Effector memory CD4-positive, alpha-beta T cell (primary cell): ENCODE data around the gene MAP2K4.

Experiments used
- DNase-seq, 3 donors: peaks; one replicate each; pipeline ENCODE4 v3.0.0-alpha.2; 2020
- H3K27ac ChIP-seq: 2 replicates; pipeline ENCODE4 v1.7.0; 2013; ENCODE audit warnings: mild to moderate bottlenecking, low read length, moderate library complexity; ENCODE audit not compliant: insufficient read depth, poor library complexity, severe bottlenecking
- H3K27me3 ChIP-seq: replicated peaks from 2 replicates; pipeline ENCODE4 v1.7.0; 2013; ENCODE audit warnings: mild to moderate bottlenecking, low read length; ENCODE audit not compliant: insufficient read depth, control insufficient read depth, poor library complexity, severe bottlenecking
- H3K36me3 ChIP-seq: 2 replicates; pipeline ENCODE4 v1.7.0; 2013; ENCODE audit warnings: mild to moderate bottlenecking, low read length, moderate library complexity; ENCODE audit not compliant: control insufficient read depth, insufficient read depth
- H3K4me1 ChIP-seq: 2 replicates; pipeline ENCODE4 v1.7.0; 2013; ENCODE audit warnings: low read length, mild to moderate bottlenecking; ENCODE audit not compliant: control insufficient read depth, insufficient read depth, poor library complexity, severe bottlenecking
- H3K4me3 ChIP-seq: 2 replicates; pipeline ENCODE4 v1.7.0; 2013; ENCODE audit warnings: low read length, low read depth, mild to moderate bottlenecking; ENCODE audit not compliant: insufficient read depth, poor library complexity, severe bottlenecking
- H3K9me3 ChIP-seq: 2 replicates; pipeline ENCODE4 v1.7.0; 2013; ENCODE audit warnings: mild to moderate bottlenecking, low read length, moderate library complexity; ENCODE audit not compliant: control insufficient read depth

MAP2K4 gene

GRCh38 chr17:12034538-12034937 is 13.9 kb downstream of the MAP2K4 start:
- DNase-seq = no peak
- H3K27me3 ChIP-seq = no peaks in the 10 kb centered on the region
- no peak overlapping the region for H3K4me3 ChIP-seq
- H3K27ac ChIP-seq = no peak overlapping the region
- H3K36me3 ChIP-seq = peaks cover 3% of the 10 kb centered on the region
- peaks cover 2% of the 10 kb centered on the region for H3K4me1 ChIP-seq
- H3K9me3 ChIP-seq = no peaks in the 10 kb centered on the region

GRCh38 chr17:12035673-12036072 is 15.0 kb downstream of the MAP2K4 start:
- Histone ChIP-seq H3K4me3 (no peak overlapping the region), H3K27ac (no peak overlapping the region), H3K27me3 (no peaks in the 10 kb centered on the region), H3K36me3 (peaks cover 3% of the 10 kb centered on the region), H3K4me1 (peaks cover 2% of the 10 kb centered on the region), H3K9me3 (no peaks in the 10 kb centered on the region)
- no peak for DNase-seq

- H3K4me1 ChIP-seq = no peaks in the 10 kb centered on the region
- H3K27ac ChIP-seq = no peak overlapping the region
- H3K27me3 ChIP-seq = no peaks in the 10 kb centered on the region
- H3K4me3 ChIP-seq = no peak overlapping the region
- peaks cover 3% of the 10 kb centered on the region for H3K36me3 ChIP-seq
- no peak for DNase-seq
- no peaks in the 10 kb centered on the region for H3K9me3 ChIP-seq
These were observed 17.3 kb downstream of the MAP2K4 start for GRCh38 chr17:12037970-12038369.

DNA sequence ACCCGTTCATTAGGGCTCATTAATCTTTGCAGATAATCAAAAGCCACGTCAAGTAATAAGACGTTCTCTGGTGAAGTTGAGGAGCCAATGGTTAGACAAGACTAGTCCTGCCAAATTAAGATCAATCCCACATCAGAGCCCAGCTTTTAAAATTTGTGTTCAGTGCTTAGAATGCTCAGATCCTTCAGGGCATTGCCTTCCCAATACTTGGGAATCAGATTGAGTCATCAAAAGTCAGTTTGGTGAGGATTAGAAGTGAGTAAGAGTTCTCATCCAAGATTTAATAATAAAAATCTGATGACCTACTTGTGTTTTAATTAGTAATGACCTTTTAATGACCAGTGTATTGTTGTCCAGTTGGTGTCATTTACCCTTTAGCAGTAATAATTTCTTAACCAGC is 19.8 kb downstream of the MAP2K4 start:
- H3K4me1 ChIP-seq = peaks cover 1% of the 10 kb centered on the region
- H3K27ac ChIP-seq = no peak overlapping the region
- H3K9me3 ChIP-seq = no peaks in the 10 kb centered on the region
- DNase-seq = no peak
- H3K27me3 ChIP-seq = no peaks in the 10 kb centered on the region
- no peak overlapping the region for H3K4me3 ChIP-seq
- no peaks in the 10 kb centered on the region for H3K36me3 ChIP-seq

- DNase-seq = no peak
- Histone ChIP-seq H3K4me3 (no peak overlapping the region), H3K4me1 (peaks cover 3% of the 10 kb centered on the region), H3K27me3 (no peaks in the 10 kb centered on the region), H3K36me3 (no peaks in the 10 kb centered on the region), H3K9me3 (no peaks in the 10 kb centered on the region), H3K27ac (no peak overlapping the region)
These were observed 20.6 kb downstream of the MAP2K4 start for GRCh38 chr17:12041312-12041711.

GRCh38 chr17:12043702-12044101 is 23.0 kb downstream of the MAP2K4 start:
- no peaks in the 10 kb centered on the region for H3K36me3 ChIP-seq
- no peak for DNase-seq

DNA sequence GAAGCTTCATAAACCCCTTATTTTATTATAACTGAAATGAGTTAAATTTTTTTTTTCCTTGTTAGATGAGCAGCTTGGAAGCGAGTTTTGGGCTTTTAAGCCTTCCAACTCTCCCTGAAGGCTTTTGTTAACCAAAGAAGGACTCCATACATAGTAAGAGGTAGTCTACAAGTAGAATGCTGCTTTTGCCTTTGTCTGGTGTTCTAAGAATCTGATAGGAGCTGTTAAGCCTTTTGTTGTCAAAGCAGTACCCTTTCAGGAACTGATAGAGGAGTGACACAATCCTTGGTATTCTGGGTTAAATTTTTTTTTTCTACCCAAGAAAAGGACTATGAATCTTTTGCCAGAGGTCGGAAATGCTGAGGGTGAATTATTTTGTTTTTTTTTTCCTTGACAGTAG is 26.1 kb downstream of the MAP2K4 start:
- no peaks in the 10 kb centered on the region for H3K27me3 ChIP-seq
- H3K36me3 ChIP-seq = no peaks in the 10 kb centered on the region
- H3K27ac ChIP-seq = no peak overlapping the region
- no peak overlapping the region for H3K4me3 ChIP-seq
- peaks cover 3% of the 10 kb centered on the region for H3K4me1 ChIP-seq
- no peaks in the 10 kb centered on the region for H3K9me3 ChIP-seq
- no peak for DNase-seq

More at GRCh38 chr17:12043702-12044101, 23.0 kb downstream of the MAP2K4 start:
- Histone ChIP-seq H3K27me3 (no peaks in the 10 kb centered on the region), H3K27ac (no peak overlapping the region), H3K4me3 (no peak overlapping the region), H3K4me1 (peaks cover 3% of the 10 kb centered on the region), H3K9me3 (no peaks in the 10 kb centered on the region)

GRCh38 chr17:12047681-12048376 is 27.2 kb downstream of the MAP2K4 start:
- Histone ChIP-seq H3K36me3 (no peaks in the 10 kb centered on the region), H3K27ac (no peak overlapping the region), H3K27me3 (no peaks in the 10 kb centered on the region), H3K4me1 (peaks cover 3% of the 10 kb centered on the region), H3K4me3 (no peak overlapping the region), H3K9me3 (no peaks in the 10 kb centered on the region)
- DNase-seq = no peak

DNA sequence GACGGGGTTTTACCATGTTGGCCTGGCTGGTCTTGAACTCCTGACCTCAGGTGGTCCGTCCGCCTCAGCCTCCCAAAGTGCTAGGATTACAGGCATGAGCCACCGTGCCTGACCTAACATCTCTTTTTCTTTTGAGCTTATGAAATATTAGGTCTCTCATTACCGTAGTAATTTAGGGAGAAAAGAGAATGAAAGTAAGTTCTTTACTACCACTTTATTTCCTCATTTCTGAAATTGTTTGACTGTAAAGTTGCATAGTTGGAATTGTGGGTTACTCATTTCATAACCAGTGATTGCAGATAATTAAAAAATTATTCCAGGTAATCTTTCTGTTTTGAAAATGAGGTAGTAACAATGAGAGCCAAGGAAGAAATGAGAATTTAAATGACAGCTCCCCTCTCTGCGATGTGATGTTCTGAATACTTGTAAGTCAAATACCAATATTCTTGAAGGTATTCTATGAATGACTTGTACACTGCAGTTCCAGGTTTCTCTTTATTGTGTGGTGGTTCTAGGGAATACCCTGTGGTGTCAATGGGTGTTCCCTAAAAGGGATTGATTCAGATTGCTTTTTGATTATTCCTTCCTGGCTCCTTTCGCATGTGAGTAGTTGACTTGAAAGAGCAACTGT is 28.3 kb downstream of the MAP2K4 start:
- no peaks in the 10 kb centered on the region for H3K36me3 ChIP-seq
- no peak overlapping the region for H3K4me3 ChIP-seq
- no peak overlapping the region for H3K27ac ChIP-seq
- no peak for DNase-seq
- no peaks in the 10 kb centered on the region for H3K9me3 ChIP-seq
- H3K4me1 ChIP-seq = peaks cover 3% of the 10 kb centered on the region
- no peaks in the 10 kb centered on the region for H3K27me3 ChIP-seq

GRCh38 chr17:12050646-12051225 is 30.1 kb downstream of the MAP2K4 start:
- Histone ChIP-seq H3K4me1 (no peaks in the 10 kb centered on the region), H3K27me3 (no peaks in the 10 kb centered on the region), H3K4me3 (no peak overlapping the region), H3K27ac (no peak overlapping the region), H3K36me3 (no peaks in the 10 kb centered on the region), H3K9me3 (no peaks in the 10 kb centered on the region)
- DNase-seq = no peak
